WTC11 (cell line): ENCODE data around the gene VGF. TPM values are rescaled to one million over a fixed set of nuclear protein-coding genes. Genes with fewer than 3 reads are reported as not detected.
A peak's percentile ranks its signal among the peaks of the same experiment; 100 is the strongest.

Experiments
- AR ChIP-seq: fragments of 250-450 bp; sonication (Bioruptor Pico); IDR thresholded peaks from 2 replicates; pipeline ENCODE4 v1.9.0; 2021; ENCODE audit warnings: mild to moderate bottlenecking
- ARID4B ChIP-seq: sonication (generic); formaldehyde crosslinking; IDR thresholded peaks from 2 replicates; pipeline ENCODE4 v1.8.0; 2023; ENCODE audit warnings: missing genetic modification reagents, mild to moderate bottlenecking, borderline replicate concordance
- E2F1 ChIP-seq: sonication (generic); formaldehyde crosslinking; IDR thresholded peaks from 2 replicates; pipeline ENCODE4 v1.8.0; 2022; ENCODE audit warnings: mild to moderate bottlenecking, missing genetic modification reagents
- ESRRA ChIP-seq: sonication (generic); formaldehyde crosslinking; IDR thresholded peaks from 2 replicates; pipeline ENCODE4 v1.8.1; 2022; ENCODE audit warnings: mild to moderate bottlenecking, missing genetic modification reagents, borderline replicate concordance
- ETV6 ChIP-seq: sonication (generic); formaldehyde crosslinking; IDR thresholded peaks from 2 replicates; pipeline ENCODE4 v1.8.1; 2022; ENCODE audit warnings: mild to moderate bottlenecking, missing genetic modification reagents
- FOXJ3 ChIP-seq: sonication (generic); formaldehyde crosslinking; IDR thresholded peaks from 2 replicates; pipeline ENCODE4 v1.9.0; 2021; ENCODE audit warnings: missing genetic modification reagents, mild to moderate bottlenecking, borderline replicate concordance
- FOXP4 ChIP-seq: sonication (generic); formaldehyde crosslinking; IDR thresholded peaks from 2 replicates; pipeline ENCODE4 v1.8.0; 2022; ENCODE audit warnings: mild to moderate bottlenecking, missing genetic modification reagents
- GABPB1 ChIP-seq: sonication (generic); formaldehyde crosslinking; IDR thresholded peaks from 2 replicates; pipeline ENCODE4 v1.8.1; 2023; ENCODE audit warnings: mild to moderate bottlenecking, missing genetic modification reagents
- HMGA2 ChIP-seq: fragments of 250-450 bp; sonication (Bioruptor Pico); IDR thresholded peaks from 2 replicates; pipeline ENCODE4 v1.4.0; 2021; ENCODE audit warnings: mild to moderate bottlenecking, moderate library complexity
- MAX ChIP-seq: sonication (generic); formaldehyde crosslinking; IDR thresholded peaks from 2 replicates; pipeline ENCODE4 v1.8.0; 2022; ENCODE audit warnings: mild to moderate bottlenecking, missing genetic modification reagents
- NFYB ChIP-seq: sonication (generic); formaldehyde crosslinking; conservative IDR thresholded peaks from 2 replicates; pipeline ENCODE4 v1.8.0; 2022; ENCODE audit warnings: low read depth, missing genetic modification reagents
- RORB ChIP-seq: fragments of 250-450 bp; sonication (Bioruptor Pico); IDR thresholded peaks from 2 replicates; pipeline ENCODE4 v1.9.0; 2021; ENCODE audit warnings: mild to moderate bottlenecking
- SMAD3 ChIP-seq: sonication (generic); formaldehyde crosslinking; IDR thresholded peaks from 2 replicates; pipeline ENCODE4 v1.8.0; 2022; ENCODE audit warnings: missing genetic modification reagents, mild to moderate bottlenecking, borderline replicate concordance
- SMAD4 ChIP-seq: sonication (generic); formaldehyde crosslinking; IDR thresholded peaks from 2 replicates; pipeline ENCODE4 v1.8.0; 2022; ENCODE audit warnings: mild to moderate bottlenecking, missing genetic modification reagents
- STAT6 ChIP-seq: sonication (generic); formaldehyde crosslinking; conservative IDR thresholded peaks from 2 replicates; pipeline ENCODE4 v1.8.1; 2023; ENCODE audit warnings: mild to moderate bottlenecking, low read depth, missing genetic modification reagents, moderate library complexity
- USF2 ChIP-seq: sonication (generic); formaldehyde crosslinking; IDR thresholded peaks from 2 replicates; pipeline ENCODE4 v1.8.1; 2023; ENCODE audit warnings: mild to moderate bottlenecking, missing genetic modification reagents, moderate library complexity
- ZNF219 ChIP-seq: sonication (generic); formaldehyde crosslinking; IDR thresholded peaks from 2 replicates; pipeline ENCODE4 v1.8.0; 2023; ENCODE audit warnings: missing genetic modification reagents, mild to moderate bottlenecking, borderline replicate concordance
- ZNF263 ChIP-seq: sonication (generic); formaldehyde crosslinking; IDR thresholded peaks from 2 replicates; pipeline ENCODE4 v1.8.1; 2022; ENCODE audit warnings: low read depth, mild to moderate bottlenecking, moderate library complexity, missing genetic modification reagents
- total RNA-seq: library from RNA; stranded (reverse); gene quantifications from 3 replicates; pipeline ENCODE4 v1.2.3, GENCODE V29; 2021

The VGF gene
- total RNA-seq, 1 experiment from 2014 or later: 5.2 TPM

GRCh38 chr7:101164071-101164840, 1.1 kb downstream of the VGF start (continued):
- TF ChIP-seq SMAD3 (CRISPR knock-in tag) (no peak), ETV6 (CRISPR knock-in tag) (peak; percentile 67; the same call in 1 of the 2 replicates), RORB (no peak), FOXJ3 (CRISPR knock-in tag) (no peak), ZNF263 (CRISPR knock-in tag) (peak; percentile 31; the same call in 1 of the 2 replicates), AR (no peak), ESRRA (CRISPR knock-in tag) (peak; percentile 71; the same call in 1 of the 2 replicates), FOXP4 (CRISPR knock-in tag) (peak; percentile 78; the same call in 1 of the 2 replicates), ZNF219 (0 out of 2 replicates have a peak, but pooled peaks have one; percentile 35), STAT6 (CRISPR knock-in tag) (no peak), MAX (CRISPR knock-in tag) (peak; percentile 19; the same call in 1 of the 2 replicates), E2F1 (CRISPR knock-in tag) (no peak), NFYB (CRISPR knock-in tag) (no peak), ARID4B (CRISPR knock-in tag) (peak; percentile 95), SMAD4 (CRISPR knock-in tag) (0 out of 2 replicates have a peak, but pooled peaks have one; percentile 27), USF2 (CRISPR knock-in tag) (peak; percentile 45), HMGA2 (CRISPR knock-in tag) (no peak), GABPB1 (CRISPR knock-in tag) (no peak)
